ENCODE data around the gene SMC4.
A peak's percentile ranks its signal among the peaks of the same experiment; 100 is the strongest.

Gene SMC4

GRCh38 chr3:160378331-160379109 lies 20.9 kb upstream of the SMC4 start:
- Histone ChIP-seq H3K9me3 (ENCODE audit: low read length) (peaks cover 6% of the 10 kb centered on the region), H3K36me3 (ENCODE audit: insufficient read depth, low read length) (peaks cover 38% of the 10 kb centered on the region), H2AFZ (ENCODE audit: low read depth, low read length) (no peak overlapping the region), H3K27me3 (ENCODE audit: insufficient read depth, low read length) (no peaks in the 10 kb centered on the region), H3K4me1 (ENCODE audit: insufficient read depth, low read length) (no peaks in the 10 kb centered on the region), H3K4me3 (ENCODE audit: low read length) (no peak overlapping the region)

GRCh38 chr3:160379628-160380214 lies 19.7 kb upstream of the SMC4 start:
- Histone ChIP-seq H3K27me3 (ENCODE audit: insufficient read depth, low read length) (no peaks in the 10 kb centered on the region), H3K36me3 (ENCODE audit: insufficient read depth, low read length) (peaks cover 30% of the 10 kb centered on the region), H3K9me3 (ENCODE audit: low read length) (no peaks in the 10 kb centered on the region), H3K4me3 (ENCODE audit: low read length) (no peak overlapping the region), H2AFZ (ENCODE audit: low read depth, low read length) (no peak overlapping the region), H3K4me1 (ENCODE audit: insufficient read depth, low read length) (no peaks in the 10 kb centered on the region)

GRCh38 chr3:160381470-160381869 lies 18.0 kb upstream of the SMC4 start:
- Histone ChIP-seq H3K36me3 (ENCODE audit: insufficient read depth, low read length) (peaks cover 16% of the 10 kb centered on the region), H2AFZ (ENCODE audit: low read depth, low read length) (no peak overlapping the region), H3K9me3 (ENCODE audit: low read length) (no peaks in the 10 kb centered on the region), H3K4me1 (ENCODE audit: insufficient read depth, low read length) (no peaks in the 10 kb centered on the region), H3K27me3 (ENCODE audit: insufficient read depth, low read length) (no peaks in the 10 kb centered on the region), H3K4me3 (ENCODE audit: low read length) (no peak overlapping the region)

GRCh38 chr3:160384639-160385318 lies 14.7 kb upstream of the SMC4 start:
- no peaks in the 10 kb centered on the region for H3K4me1 ChIP-seq (ENCODE audit: insufficient read depth, low read length)
- no peak overlapping the region for H2AFZ ChIP-seq (ENCODE audit: low read depth, low read length)
- H3K36me3 ChIP-seq (ENCODE audit: insufficient read depth, low read length): peaks cover 5% of the 10 kb centered on the region
- H3K27me3 ChIP-seq (ENCODE audit: insufficient read depth, low read length): no peaks in the 10 kb centered on the region
- no peak overlapping the region for H3K4me3 ChIP-seq (ENCODE audit: low read length)
- H3K9me3 ChIP-seq (ENCODE audit: low read length): no peaks in the 10 kb centered on the region

GRCh38 chr3:160390565-160391138 lies 8.8 kb upstream of the SMC4 start:
- H3K9me3 ChIP-seq (ENCODE audit: low read length): no peaks in the 10 kb centered on the region
- no peak overlapping the region for H2AFZ ChIP-seq (ENCODE audit: low read depth, low read length)
- no peaks in the 10 kb centered on the region for H3K4me1 ChIP-seq (ENCODE audit: insufficient read depth, low read length)
- H3K27me3 ChIP-seq (ENCODE audit: insufficient read depth, low read length): no peaks in the 10 kb centered on the region
- no peaks in the 10 kb centered on the region for H3K36me3 ChIP-seq (ENCODE audit: insufficient read depth, low read length)
- no peak overlapping the region for H3K4me3 ChIP-seq (ENCODE audit: low read length)

GRCh38 chr3:160392798-160393197 lies 6.7 kb upstream of the SMC4 start:
- no peak overlapping the region for H3K4me3 ChIP-seq (ENCODE audit: low read length)
- H3K9me3 ChIP-seq (ENCODE audit: low read length): no peaks in the 10 kb centered on the region
- no peak overlapping the region for H2AFZ ChIP-seq (ENCODE audit: low read depth, low read length)
- H3K27me3 ChIP-seq (ENCODE audit: insufficient read depth, low read length): no peaks in the 10 kb centered on the region
- H3K4me1 ChIP-seq (ENCODE audit: insufficient read depth, low read length): peaks cover 5% of the 10 kb centered on the region
- no peaks in the 10 kb centered on the region for H3K36me3 ChIP-seq (ENCODE audit: insufficient read depth, low read length)

- no peaks in the 10 kb centered on the region for H3K36me3 ChIP-seq (ENCODE audit: insufficient read depth, low read length)
- no peak overlapping the region for H3K4me3 ChIP-seq (ENCODE audit: low read length)
- no peak overlapping the region for H2AFZ ChIP-seq (ENCODE audit: low read depth, low read length)
- H3K9me3 ChIP-seq (ENCODE audit: low read length): no peaks in the 10 kb centered on the region
- H3K4me1 ChIP-seq (ENCODE audit: insufficient read depth, low read length): peaks cover 12% of the 10 kb centered on the region
- H3K27me3 ChIP-seq (ENCODE audit: insufficient read depth, low read length): no peaks in the 10 kb centered on the region
Observed at GRCh38 chr3:160393346-160394008, 6.0 kb upstream of the SMC4 start.

GRCh38 chr3:160394009-160394392 lies 5.4 kb upstream of the SMC4 start:
- Histone ChIP-seq H3K9me3 (ENCODE audit: low read length) (no peaks in the 10 kb centered on the region), H3K27me3 (ENCODE audit: insufficient read depth, low read length) (no peaks in the 10 kb centered on the region)

GRCh38 chr3:160395297-160395696 lies 4.2 kb upstream of the SMC4 start:
- no peaks in the 10 kb centered on the region for H3K9me3 ChIP-seq (ENCODE audit: low read length)
- H3K27me3 ChIP-seq (ENCODE audit: insufficient read depth, low read length): no peaks in the 10 kb centered on the region
- no peak overlapping the region for H2AFZ ChIP-seq (ENCODE audit: low read depth, low read length)
- H3K4me3 ChIP-seq (ENCODE audit: low read length): no peak overlapping the region
- no peaks in the 10 kb centered on the region for H3K36me3 ChIP-seq (ENCODE audit: insufficient read depth, low read length)
- H3K4me1 ChIP-seq (ENCODE audit: insufficient read depth, low read length): peaks cover 12% of the 10 kb centered on the region

More at GRCh38 chr3:160394009-160394392, 5.4 kb upstream of the SMC4 start:
- peaks cover 12% of the 10 kb centered on the region for H3K4me1 ChIP-seq (ENCODE audit: insufficient read depth, low read length)
- no peak overlapping the region for H3K4me3 ChIP-seq (ENCODE audit: low read length)
- H3K36me3 ChIP-seq (ENCODE audit: insufficient read depth, low read length): no peaks in the 10 kb centered on the region
- H2AFZ ChIP-seq (ENCODE audit: low read depth, low read length): no peak overlapping the region

GRCh38 chr3:160398820-160399124 lies 678 bp upstream of the SMC4 start:
- peak overlapping the region; percentile 99 for H2AFZ ChIP-seq (ENCODE audit: low read depth, low read length)
- peaks cover 38% of the 10 kb centered on the region for H3K4me1 ChIP-seq (ENCODE audit: insufficient read depth, low read length)
- H3K9me3 ChIP-seq (ENCODE audit: low read length): no peaks in the 10 kb centered on the region
- H3K4me3 ChIP-seq (ENCODE audit: low read length): peak overlapping the region; percentile 100
- H3K36me3 ChIP-seq (ENCODE audit: insufficient read depth, low read length): peaks cover 10% of the 10 kb centered on the region
- H3K27me3 ChIP-seq (ENCODE audit: insufficient read depth, low read length): no peaks in the 10 kb centered on the region

- Histone ChIP-seq H3K27me3 (ENCODE audit: insufficient read depth, low read length) (no peaks in the 10 kb centered on the region), H3K4me1 (ENCODE audit: insufficient read depth, low read length) (peaks cover 49% of the 10 kb centered on the region), H3K9me3 (ENCODE audit: low read length) (no peaks in the 10 kb centered on the region), H2AFZ (ENCODE audit: low read depth, low read length) (peak overlapping the region; percentile 99), H3K4me3 (ENCODE audit: low read length) (peak overlapping the region; percentile 100), H3K36me3 (ENCODE audit: insufficient read depth, low read length) (peaks cover 23% of the 10 kb centered on the region)
Observed at GRCh38 chr3:160400030-160400701, 716 bp downstream of the SMC4 start.

GRCh38 chr3:160400702-160401150 lies 1.3 kb downstream of the SMC4 start:
- peak overlapping the region; percentile 100 for H3K4me3 ChIP-seq (ENCODE audit: low read length)
- H3K4me1 ChIP-seq (ENCODE audit: insufficient read depth, low read length): peaks cover 49% of the 10 kb centered on the region

More at GRCh38 chr3:160400702-160401150, 1.3 kb downstream of the SMC4 start:
- Histone ChIP-seq H3K36me3 (ENCODE audit: insufficient read depth, low read length) (peaks cover 28% of the 10 kb centered on the region), H3K9me3 (ENCODE audit: low read length) (no peaks in the 10 kb centered on the region), H3K27me3 (ENCODE audit: insufficient read depth, low read length) (no peaks in the 10 kb centered on the region), H2AFZ (ENCODE audit: low read depth, low read length) (peak overlapping the region; percentile 13)

Data from neuron (in vitro differentiated cells).